Muscle of leg (tissue), 11 donors: Measurements from ENCODE around the gene SH3RF3. TPM values are rescaled to one million over a fixed set of nuclear protein-coding genes. Genes with fewer than 3 reads are reported as not detected.

Source experiments
- DNase-seq: peaks from one replicate; pipeline ENCODE4 v3.0.0; 2013
- H3K27ac ChIP-seq: one replicate; pipeline ENCODE4 v1.5.1; 2013; ENCODE audit warnings: mild to moderate bottlenecking, low read length, control low read depth
- H3K27me3 ChIP-seq: one replicate; pipeline ENCODE4 v1.6.1; 2013; ENCODE audit warnings: low read length; ENCODE audit not compliant: control insufficient read depth, insufficient read depth
- H3K36me3 ChIP-seq: one replicate; pipeline ENCODE4 v1.6.1; 2013; ENCODE audit warnings: low read length; ENCODE audit not compliant: control insufficient read depth, insufficient read depth
- H3K4me1 ChIP-seq: one replicate; pipeline ENCODE4 v1.6.1; 2013; ENCODE audit warnings: low read length; ENCODE audit not compliant: control insufficient read depth, insufficient read depth
- H3K4me3 ChIP-seq: one replicate; pipeline ENCODE4 v1.5.1; 2013; ENCODE audit warnings: low read length, control low read depth
- H3K9me3 ChIP-seq: replicated peaks from 2 replicates; pipeline ENCODE4 v1.6.1; 2013; ENCODE audit warnings: low read depth, low read length; ENCODE audit not compliant: control insufficient read depth
- WGBS: methylation state at CpG from one replicate; pipeline ENCODE4 v1.1.5; 2013; ENCODE audit warnings: missing lambda C conversion rate; ENCODE audit not compliant: insufficient coverage; 5-methylcytosine and 5-hydroxymethylcytosine counted together
- polyA plus RNA-seq, 8 donors: library from polyadenylated mRNA; unstranded; fragments of 120-200 nt; gene quantifications; one replicate each; pipeline versions ENCODE4 v1.2.1 to v1.2.3, GENCODE V29; 2013; ENCODE audit warnings: inconsistent platforms in 1 of 8, low replicate concordance in 1 of 8; ENCODE audit not compliant: insufficient read length in 8 of 8, insufficient read depth in 1 of 8
- total RNA-seq: library from RNA; stranded (reverse); fragments of 120-200 nt; gene quantifications from one replicate; pipeline ENCODE4 v1.2.4, GENCODE V29; 2013

The SH3RF3 gene
- total and polyA plus RNA-seq, 9 donors: 2.7 to 6.8 (median 4.7) TPM

- H3K9me3 ChIP-seq: no peaks in the 10 kb centered on the region
- H3K4me3 ChIP-seq: no peak overlapping the region
- H3K27ac ChIP-seq: no peak overlapping the region
- H3K4me1 ChIP-seq: peaks cover 21% of the 10 kb centered on the region
- peaks cover 6% of the 10 kb centered on the region for H3K27me3 ChIP-seq
- 96% methylated on average over 4 of the region's 9 CpGs for WGBS
- DNase-seq: no peak
- no peaks in the 10 kb centered on the region for H3K36me3 ChIP-seq
These were observed 57.7 kb downstream of the SH3RF3 start for GRCh38 chr2:109186656-109187250.

- no peak for DNase-seq
These were observed 58.9 kb downstream of the SH3RF3 start for GRCh38 chr2:109187711-109188495.

GRCh38 chr2:109188496-109188890 lies 59.5 kb downstream of the SH3RF3 start:
- H3K27me3 ChIP-seq: peaks cover 6% of the 10 kb centered on the region
- no peaks in the 10 kb centered on the region for H3K36me3 ChIP-seq
- no peaks in the 10 kb centered on the region for H3K9me3 ChIP-seq
- 65% methylated on average over 11 of the region's 14 CpGs for WGBS
- H3K27ac ChIP-seq: no peak overlapping the region
- DNase-seq: no peak
- H3K4me3 ChIP-seq: no peak overlapping the region
- peaks cover 21% of the 10 kb centered on the region for H3K4me1 ChIP-seq

More at GRCh38 chr2:109187711-109188495, 58.9 kb downstream of the SH3RF3 start:
- H3K4me1 ChIP-seq: peaks cover 21% of the 10 kb centered on the region
- peaks cover 6% of the 10 kb centered on the region for H3K27me3 ChIP-seq
- 76% methylated on average over 14 of the region's 19 CpGs for WGBS
- H3K9me3 ChIP-seq: no peaks in the 10 kb centered on the region
- no peak overlapping the region for H3K27ac ChIP-seq
- H3K4me3 ChIP-seq: no peak overlapping the region
- no peaks in the 10 kb centered on the region for H3K36me3 ChIP-seq

- Histone ChIP-seq H3K27ac (no peak overlapping the region), H3K9me3 (no peaks in the 10 kb centered on the region), H3K4me3 (no peak overlapping the region), H3K36me3 (no peaks in the 10 kb centered on the region), H3K27me3 (peaks cover 6% of the 10 kb centered on the region), H3K4me1 (peaks cover 24% of the 10 kb centered on the region)
- 83% methylated on average over 1 of the region's 4 CpGs for WGBS
- DNase-seq: no peak
These were observed 59.9 kb downstream of the SH3RF3 start for GRCh38 chr2:109188898-109189297.

GRCh38 chr2:109189751-109190150 lies 60.7 kb downstream of the SH3RF3 start:
- Histone ChIP-seq H3K27me3 (peaks cover 6% of the 10 kb centered on the region), H3K36me3 (no peaks in the 10 kb centered on the region), H3K9me3 (no peaks in the 10 kb centered on the region), H3K4me1 (peaks cover 33% of the 10 kb centered on the region), H3K4me3 (no peak overlapping the region), H3K27ac (no peak overlapping the region)
- no peak for DNase-seq
- WGBS: 83% methylated on average over 2 of the region's 5 CpGs

- Histone ChIP-seq H3K27me3 (peaks cover 5% of the 10 kb centered on the region), H3K4me3 (no peak overlapping the region), H3K9me3 (no peaks in the 10 kb centered on the region), H3K4me1 (peaks cover 44% of the 10 kb centered on the region), H3K27ac (no peak overlapping the region), H3K36me3 (no peaks in the 10 kb centered on the region)
- peak; percentile 69 for DNase-seq
- WGBS: 64% methylated on average over 10 of the region's 17 CpGs
These were observed 65.0 kb downstream of the SH3RF3 start for GRCh38 chr2:109193807-109194619.

GRCh38 chr2:109194620-109194937 lies 65.6 kb downstream of the SH3RF3 start:
- Histone ChIP-seq H3K9me3 (no peaks in the 10 kb centered on the region), H3K4me3 (no peak overlapping the region), H3K27me3 (peaks cover 5% of the 10 kb centered on the region), H3K27ac (peak overlapping the region; percentile 45), H3K4me1 (peaks cover 44% of the 10 kb centered on the region), H3K36me3 (no peaks in the 10 kb centered on the region)
- WGBS: no CpG with 5 or more reads among the region's 2 CpGs
- peak; percentile 60 for DNase-seq

GRCh38 chr2:109195193-109196045 lies 66.4 kb downstream of the SH3RF3 start:
- peak; percentile 61 for DNase-seq
- peaks cover 44% of the 10 kb centered on the region for H3K4me1 ChIP-seq

GRCh38 chr2:109196081-109196875 lies 67.3 kb downstream of the SH3RF3 start:
- Histone ChIP-seq H3K27ac (no peak overlapping the region), H3K36me3 (no peaks in the 10 kb centered on the region), H3K27me3 (peaks cover 4% of the 10 kb centered on the region), H3K4me1 (peaks cover 44% of the 10 kb centered on the region), H3K9me3 (no peaks in the 10 kb centered on the region), H3K4me3 (no peak overlapping the region)
- WGBS: 77% methylated on average over 19 of the region's 19 CpGs
- no peak for DNase-seq

More at GRCh38 chr2:109195193-109196045, 66.4 kb downstream of the SH3RF3 start:
- no peaks in the 10 kb centered on the region for H3K36me3 ChIP-seq
- H3K9me3 ChIP-seq: no peaks in the 10 kb centered on the region
- H3K4me3 ChIP-seq: no peak overlapping the region
- peak overlapping the region; percentile 45 for H3K27ac ChIP-seq
- peaks cover 5% of the 10 kb centered on the region for H3K27me3 ChIP-seq
- 59% methylated on average over 11 of the region's 19 CpGs for WGBS
